ENCODE data around the gene PUS3.
A peak's percentile ranks its signal among the peaks of the same experiment; 100 is the strongest.
"Not testable (repeated sequence)": the region's sequence is repeated elsewhere in the genome, so short reads cannot be mapped to it uniquely, and the experiment has no call there.

PUS3 gene

DNA sequence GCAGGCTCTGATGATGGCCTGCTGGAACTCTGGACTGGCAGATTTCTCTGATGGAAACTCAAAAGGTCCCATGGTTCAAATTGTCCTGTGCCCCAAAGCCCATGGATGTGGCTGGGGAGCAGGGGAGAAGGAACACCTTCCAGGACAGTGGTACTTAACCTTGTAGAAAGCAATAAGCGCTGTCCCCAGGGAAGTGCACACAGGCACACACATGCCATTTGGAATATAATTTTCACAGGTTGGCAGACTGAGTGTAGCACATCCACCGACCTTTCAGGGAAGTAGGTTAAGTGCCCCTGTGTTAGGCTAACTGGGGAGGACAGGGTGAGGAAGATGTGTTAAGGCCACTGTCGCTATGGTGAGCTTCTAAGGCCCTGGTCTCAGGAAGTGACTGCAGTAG, 19.1 kb upstream of the PUS3 start:
- no peaks in the 10 kb centered on the region for H3K4me1 Mint-ChIP-seq
- H3K27ac Mint-ChIP-seq (ENCODE audit: low read depth), result no peak overlapping the region
- DNase-seq (ENCODE audit: low spot score in 2 of 2), result no peak
- no peaks in the 10 kb centered on the region for H3K36me3 Mint-ChIP-seq (ENCODE audit: insufficient read depth)
- H3K9me3 Mint-ChIP-seq, result no peaks in the 10 kb centered on the region
- H3K4me3 Mint-ChIP-seq, result no peak overlapping the region
- ATAC-seq (replicated peaks; ENCODE audit: extremely low read depth, poor library complexity, severe bottlenecking), result no peak
- H3K27me3 Mint-ChIP-seq, result peaks cover 67% of the 10 kb centered on the region

DNA sequence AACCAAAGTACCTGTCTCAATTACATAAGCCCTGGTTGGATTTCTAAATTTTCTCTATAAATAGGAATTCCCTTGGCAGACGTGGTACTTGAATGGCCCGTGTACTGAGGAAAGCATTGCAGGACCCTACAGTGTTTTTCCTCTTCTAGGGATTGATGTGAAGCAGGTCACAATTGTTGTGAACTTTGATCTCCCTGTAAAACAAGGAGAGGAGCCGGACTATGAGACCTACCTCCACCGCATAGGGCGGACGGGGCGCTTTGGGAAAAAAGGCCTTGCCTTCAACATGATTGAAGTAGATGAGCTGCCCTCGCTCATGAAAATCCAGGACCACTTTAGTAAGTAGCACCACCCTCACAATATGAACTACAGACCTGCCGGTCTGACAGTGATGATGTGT, 18.0 kb upstream of the PUS3 start:
- no peak overlapping the region for H3K27ac Mint-ChIP-seq (ENCODE audit: low read depth)
- no peak overlapping the region for H3K4me3 Mint-ChIP-seq
- peaks cover 67% of the 10 kb centered on the region for H3K27me3 Mint-ChIP-seq
- no peak for DNase-seq (ENCODE audit: low spot score in 2 of 2)
- no peak for ATAC-seq (replicated peaks; ENCODE audit: extremely low read depth, poor library complexity, severe bottlenecking)
- H3K9me3 Mint-ChIP-seq, result no peaks in the 10 kb centered on the region
- H3K4me1 Mint-ChIP-seq, result no peaks in the 10 kb centered on the region
- H3K36me3 Mint-ChIP-seq (ENCODE audit: insufficient read depth), result no peaks in the 10 kb centered on the region

DNA sequence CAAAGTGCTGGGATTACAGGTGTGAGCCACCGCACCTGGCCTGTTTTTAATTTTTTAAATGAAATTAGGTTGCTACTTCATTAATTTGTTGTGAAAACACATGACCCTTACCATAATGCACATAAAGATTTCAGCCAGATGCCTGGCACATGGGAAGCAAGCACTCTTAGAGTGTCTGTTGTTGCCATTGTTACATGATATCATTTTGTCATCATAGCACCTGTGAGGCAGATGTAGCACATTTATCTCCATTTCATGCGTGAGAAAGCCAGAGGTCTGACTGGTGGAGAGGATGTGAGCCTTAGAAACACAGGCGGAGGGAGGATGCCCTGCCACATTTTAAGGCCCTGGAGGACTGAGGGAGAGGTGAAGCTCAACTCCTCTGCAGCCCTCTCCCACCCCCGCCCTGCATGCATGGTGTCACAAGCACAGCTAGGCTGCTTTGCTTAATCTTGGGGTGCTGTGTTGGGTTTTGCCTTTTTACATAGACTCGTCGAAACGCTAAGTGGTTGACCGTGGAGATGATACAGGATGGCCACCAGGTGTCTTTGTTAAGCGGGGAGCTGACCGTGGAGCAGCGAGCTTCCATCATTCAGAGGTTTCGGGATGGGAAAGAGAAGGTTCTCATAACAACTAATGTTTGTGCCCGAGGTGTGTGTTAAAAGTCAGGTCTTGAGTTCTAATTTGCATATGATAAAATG, 15.3 kb upstream of the PUS3 start:
- DNase-seq (ENCODE audit: low spot score in 2 of 2), result no peak
- no peak for ATAC-seq (replicated peaks; ENCODE audit: extremely low read depth, poor library complexity, severe bottlenecking)
- peaks cover 56% of the 10 kb centered on the region for H3K27me3 Mint-ChIP-seq
- H3K36me3 Mint-ChIP-seq (ENCODE audit: insufficient read depth), result no peaks in the 10 kb centered on the region
- H3K9me3 Mint-ChIP-seq, result no peaks in the 10 kb centered on the region
- H3K4me3 Mint-ChIP-seq, result no peak overlapping the region
- H3K4me1 Mint-ChIP-seq, result no peaks in the 10 kb centered on the region
- H3K27ac Mint-ChIP-seq (ENCODE audit: low read depth), result no peak overlapping the region

DNA sequence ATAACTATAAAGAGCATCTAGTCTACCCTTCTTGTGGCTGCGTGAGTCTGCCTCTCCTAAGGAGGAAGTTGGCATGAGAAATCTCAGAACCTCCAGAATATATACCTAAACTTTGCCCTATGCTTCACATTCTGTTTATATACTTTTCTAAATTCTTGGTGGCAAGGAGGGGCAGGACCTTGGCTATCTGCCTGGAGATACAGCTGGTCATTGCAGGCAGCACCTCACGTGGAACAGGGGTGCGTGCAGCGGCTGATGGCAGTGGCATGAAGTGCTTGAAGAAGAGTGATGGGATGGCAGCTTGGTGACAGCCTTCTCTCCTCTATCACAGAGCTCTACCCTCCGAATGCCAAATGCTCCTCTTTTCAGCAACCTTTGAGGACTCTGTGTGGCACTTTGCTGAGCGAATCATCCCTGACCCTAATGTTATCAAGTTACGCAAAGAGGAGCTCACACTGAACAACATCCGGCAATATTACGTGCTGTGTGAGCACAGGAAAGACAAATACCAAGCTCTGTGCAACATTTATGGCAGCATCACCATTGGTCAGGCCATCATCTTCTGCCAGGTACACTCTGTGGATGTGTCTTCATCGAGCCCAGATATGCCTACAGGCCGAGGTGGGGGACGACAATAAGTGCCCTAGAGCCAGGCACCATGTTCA, 13.8 kb upstream of the PUS3 start:
- Mint-ChIP-seq H3K36me3 (ENCODE audit: insufficient read depth) (no peaks in the 10 kb centered on the region), H3K4me3 (no peak overlapping the region), H3K9me3 (no peaks in the 10 kb centered on the region), H3K27ac (ENCODE audit: low read depth) (no peak overlapping the region), H3K27me3 (peaks cover 64% of the 10 kb centered on the region), H3K4me1 (no peaks in the 10 kb centered on the region)
- ATAC-seq (replicated peaks; ENCODE audit: extremely low read depth, poor library complexity, severe bottlenecking) (no peak), DNase-seq (ENCODE audit: low spot score in 2 of 2) (no peak)

DNA sequence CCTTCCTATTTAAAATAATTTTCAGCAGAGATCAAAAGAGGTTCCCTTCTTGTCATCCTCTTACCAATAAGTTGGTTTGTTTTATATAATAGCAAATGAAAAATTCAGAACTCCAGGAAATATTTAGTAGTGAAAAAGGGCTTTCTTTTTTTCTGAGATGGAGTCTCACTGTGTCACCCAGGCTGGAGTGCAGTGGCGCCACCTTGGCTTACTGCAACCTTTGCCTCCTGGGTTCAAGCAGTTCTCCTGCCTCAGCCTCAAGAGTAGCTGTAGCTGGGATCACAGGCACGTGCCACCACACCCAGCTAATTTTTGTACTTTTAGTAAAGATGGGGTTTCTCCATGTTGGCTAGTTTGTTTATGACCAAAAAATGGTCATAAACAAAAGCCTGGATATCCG, 11.6 kb upstream of the PUS3 start:
- not testable (repeated sequence) for H3K9me3 Mint-ChIP-seq; H3K27ac Mint-ChIP-seq (ENCODE audit: low read depth); H3K4me1 Mint-ChIP-seq; H3K36me3 Mint-ChIP-seq (ENCODE audit: insufficient read depth); DNase-seq (ENCODE audit: low spot score in 2 of 2); H3K4me3 Mint-ChIP-seq; ATAC-seq (replicated peaks; ENCODE audit: extremely low read depth, poor library complexity, severe bottlenecking)
- H3K27me3 Mint-ChIP-seq, result peaks cover 69% of the 10 kb centered on the region

DNA sequence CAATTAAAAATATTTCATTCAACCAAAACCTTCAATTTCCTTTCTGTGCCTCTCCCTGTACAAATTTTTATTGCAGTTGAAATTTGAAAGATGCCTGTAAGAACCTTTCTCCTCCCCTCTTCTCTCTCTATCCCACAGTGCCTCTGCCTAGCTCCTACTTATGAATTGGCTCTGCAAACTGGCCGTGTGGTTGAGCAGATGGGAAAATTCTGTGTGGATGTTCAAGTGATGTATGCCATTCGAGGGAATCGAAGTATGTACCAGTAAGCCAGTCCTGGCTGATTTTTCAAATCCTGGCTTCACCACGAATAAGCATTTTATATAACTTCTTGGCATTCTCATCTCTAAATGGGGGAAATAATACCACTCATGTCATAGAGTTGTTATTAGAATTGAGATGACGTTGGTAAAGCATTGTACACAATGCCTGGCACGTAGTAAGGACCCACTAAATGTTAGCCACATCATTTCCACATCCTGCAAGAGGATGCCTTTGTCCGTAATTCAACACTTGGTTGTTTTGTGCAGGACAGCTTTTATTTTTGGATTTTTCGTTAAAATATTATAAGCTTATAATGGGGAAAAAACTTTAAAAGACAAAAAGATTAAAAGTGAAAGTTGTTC, 7.3 kb upstream of the PUS3 start:
- Mint-ChIP-seq H3K36me3 (ENCODE audit: insufficient read depth) (peaks cover 2% of the 10 kb centered on the region), H3K4me1 (no peaks in the 10 kb centered on the region), H3K9me3 (no peaks in the 10 kb centered on the region), H3K27me3 (peaks cover 42% of the 10 kb centered on the region), H3K27ac (ENCODE audit: low read depth) (no peak overlapping the region), H3K4me3 (no peak overlapping the region)
- ATAC-seq (replicated peaks; ENCODE audit: extremely low read depth, poor library complexity, severe bottlenecking), result no peak
- no peak for DNase-seq (ENCODE audit: low spot score in 2 of 2)

DNA sequence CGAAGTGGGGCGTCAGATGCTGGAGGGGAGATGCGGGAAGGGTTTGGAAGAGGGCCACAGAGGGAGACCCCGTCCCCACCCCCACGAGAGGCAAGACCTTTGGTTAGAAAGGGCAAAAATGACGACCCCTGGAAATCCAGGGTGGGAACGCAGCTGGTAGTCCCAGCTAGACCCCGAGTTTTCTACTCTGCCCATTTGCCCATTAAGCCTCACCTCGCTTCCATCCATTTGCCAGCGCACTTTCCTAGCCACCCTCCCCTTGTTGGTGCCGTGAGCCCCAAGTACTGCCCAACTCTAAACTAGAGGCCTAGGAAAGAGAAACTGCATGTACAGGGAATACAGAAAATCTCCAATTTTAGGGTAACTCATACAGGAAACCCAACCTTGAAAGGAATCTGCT, 1.7 kb upstream of the PUS3 start:
- H3K4me1 Mint-ChIP-seq, result peaks cover 24% of the 10 kb centered on the region
- DNase-seq (ENCODE audit: low spot score in 2 of 2) (no peak), ATAC-seq (replicated peaks; ENCODE audit: extremely low read depth, poor library complexity, severe bottlenecking) (no peak)
- H3K9me3 Mint-ChIP-seq, result no peaks in the 10 kb centered on the region
- H3K27me3 Mint-ChIP-seq, result peaks cover 34% of the 10 kb centered on the region
- H3K27ac Mint-ChIP-seq (ENCODE audit: low read depth), result no peak overlapping the region
- peak overlapping the region; percentile 94 for H3K4me3 Mint-ChIP-seq
- peaks cover 11% of the 10 kb centered on the region for H3K36me3 Mint-ChIP-seq (ENCODE audit: insufficient read depth)

DNA sequence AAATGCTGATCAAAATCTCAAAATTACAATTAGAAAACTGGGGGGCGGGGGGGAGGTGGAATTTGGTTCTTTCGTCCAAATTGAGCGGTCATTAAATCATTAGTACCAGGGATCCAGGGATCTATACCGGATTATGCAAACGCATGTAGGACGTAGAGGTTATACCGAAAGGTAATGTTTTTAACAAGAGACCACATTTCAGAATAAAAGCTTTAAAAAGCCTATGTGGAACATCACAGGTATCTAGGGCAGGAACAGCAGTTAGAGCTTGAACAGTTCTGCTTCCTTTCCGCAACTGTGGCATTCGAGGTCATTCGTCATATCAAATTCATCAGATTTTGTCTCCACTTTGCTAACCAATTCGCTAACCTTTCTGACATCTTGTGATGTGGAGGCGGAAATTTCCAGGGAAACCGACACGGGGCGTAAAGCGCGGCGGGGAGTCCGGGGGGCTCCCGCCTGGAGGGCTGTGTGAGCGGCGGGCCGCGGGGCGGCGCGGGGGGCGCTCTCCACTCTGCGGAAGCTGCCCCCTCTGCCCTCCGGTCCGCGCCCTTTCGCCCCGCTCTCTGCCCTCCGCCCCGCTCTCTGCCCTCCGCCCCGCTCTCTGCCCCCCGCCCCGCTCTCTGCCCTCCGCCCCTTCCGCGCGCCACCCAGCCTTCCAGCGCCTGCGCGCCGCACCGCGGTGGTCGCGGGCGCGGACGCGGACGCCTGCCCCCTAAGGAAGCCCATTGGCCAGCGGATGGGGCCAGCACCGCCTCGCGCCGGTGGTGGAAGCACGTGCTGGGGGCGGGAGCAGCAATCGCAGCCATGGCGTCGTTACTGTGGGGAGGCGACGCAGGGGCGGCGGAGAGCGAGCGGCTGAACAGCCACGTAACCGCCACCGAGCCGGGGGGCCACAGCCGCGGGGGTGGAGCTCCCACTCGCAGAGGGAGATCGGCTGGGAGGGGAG, 979 bp upstream of the PUS3 start, which contains the start of gene DDX25:
Gene DDX25, plus strand, starts transcription at position 798 of the 949 bp plus-strand sequence. Its CDS starts 10 bp downstream, at position 808.
- DNase-seq (ENCODE audit: low spot score in 2 of 2), result no peak
- Mint-ChIP-seq H3K27me3 (peaks cover 32% of the 10 kb centered on the region), H3K27ac (ENCODE audit: low read depth) (peak within 1 kb of the TSS; percentile 86), H3K4me3 (peak within 1 kb of the TSS; percentile 94), H3K36me3 (ENCODE audit: insufficient read depth) (peaks cover 15% of the 10 kb centered on the region), H3K4me1 (peaks cover 24% of the 10 kb centered on the region), H3K9me3 (no peaks in the 10 kb centered on the region)
- ATAC-seq (replicated peaks; ENCODE audit: extremely low read depth, poor library complexity, severe bottlenecking), result peak; percentile 25

DNA sequence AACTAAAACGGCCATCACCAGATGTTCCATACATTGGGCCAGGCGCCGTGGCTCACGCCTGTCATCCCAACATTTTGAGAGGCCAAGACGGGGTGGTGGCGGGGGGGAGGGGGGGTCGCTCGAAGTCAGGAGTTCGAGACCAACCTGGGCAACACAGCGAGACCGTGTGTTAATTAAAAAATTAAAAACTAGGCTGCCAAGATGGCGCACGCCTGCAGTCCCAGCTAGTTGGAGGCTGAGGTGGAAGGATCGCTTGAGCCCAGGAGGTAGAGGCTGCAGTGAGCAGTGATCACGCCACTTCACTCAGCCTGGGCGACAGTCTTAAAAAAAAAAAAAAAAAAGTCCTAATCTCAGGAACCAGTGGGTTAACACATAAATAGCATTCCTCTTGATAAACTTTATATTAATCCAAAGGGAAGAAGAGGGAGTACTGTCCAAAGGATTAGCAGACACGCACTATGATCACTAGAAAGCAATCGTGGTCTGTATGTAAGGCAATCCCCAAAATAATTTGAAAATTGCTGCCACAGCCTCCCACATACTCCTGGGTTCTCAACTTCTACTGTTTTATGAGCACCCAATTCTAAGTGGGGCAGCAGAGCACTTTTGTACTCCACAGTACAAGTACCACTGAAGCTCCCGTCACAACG, 604 bp downstream of the PUS3 start:
- DNase-seq (ENCODE audit: low spot score in 2 of 2), result no peak
- Mint-ChIP-seq H3K4me1 (peaks cover 24% of the 10 kb centered on the region), H3K27me3 (peaks cover 32% of the 10 kb centered on the region), H3K36me3 (ENCODE audit: insufficient read depth) (peaks cover 17% of the 10 kb centered on the region), H3K27ac (ENCODE audit: low read depth) (peak overlapping the region; percentile 86), H3K4me3 (peak overlapping the region; percentile 94), H3K9me3 (no peaks in the 10 kb centered on the region)
- ATAC-seq (replicated peaks; ENCODE audit: extremely low read depth, poor library complexity, severe bottlenecking), result no peak

DNA sequence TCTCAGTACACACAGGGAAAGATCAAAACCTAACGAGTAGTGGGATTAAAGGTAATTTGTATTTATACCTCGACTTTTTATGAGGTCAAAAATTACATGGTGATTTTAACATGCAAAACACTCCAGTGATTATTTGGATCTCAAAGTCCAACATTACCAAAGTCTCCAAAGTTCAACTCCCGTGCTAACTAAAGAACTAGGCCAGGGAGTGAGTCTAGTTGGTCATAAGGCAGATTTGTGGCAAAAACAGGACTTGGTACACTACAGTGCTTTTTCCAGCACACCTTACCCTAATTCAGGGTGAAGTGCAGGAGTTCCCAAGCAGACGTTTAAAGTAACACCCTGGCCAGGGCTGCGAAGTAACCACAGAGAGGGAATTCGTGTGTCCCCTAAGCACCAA, 1.1 kb downstream of the PUS3 start:
- Mint-ChIP-seq H3K4me3 (peak overlapping the region; percentile 94), H3K27ac (ENCODE audit: low read depth) (no peak overlapping the region), H3K4me1 (peaks cover 24% of the 10 kb centered on the region), H3K27me3 (peaks cover 32% of the 10 kb centered on the region), H3K9me3 (no peaks in the 10 kb centered on the region), H3K36me3 (ENCODE audit: insufficient read depth) (peaks cover 17% of the 10 kb centered on the region)
- DNase-seq (ENCODE audit: low spot score in 2 of 2) (no peak), ATAC-seq (replicated peaks; ENCODE audit: extremely low read depth, poor library complexity, severe bottlenecking) (no peak)

DNA sequence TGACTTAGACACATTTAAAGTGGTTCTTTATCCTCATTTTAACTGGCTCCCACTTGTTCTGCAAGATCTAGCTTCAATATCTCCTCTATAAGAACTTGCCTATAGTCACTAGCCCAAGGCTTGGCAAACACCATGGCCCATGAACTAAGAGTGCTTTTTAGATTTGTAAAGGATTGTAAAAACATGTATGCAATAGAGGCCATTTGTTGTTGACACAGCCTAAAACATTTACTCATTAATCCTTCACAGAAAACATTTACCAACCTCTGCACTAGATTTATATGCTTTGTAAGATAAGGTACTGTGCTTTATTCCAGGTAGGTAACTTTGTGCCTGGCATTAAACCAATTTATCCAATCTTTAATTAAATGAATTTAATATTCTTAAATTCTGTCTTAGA, 10.0 kb downstream of the PUS3 start:
- H3K4me3 Mint-ChIP-seq, result no peak overlapping the region
- ATAC-seq (replicated peaks; ENCODE audit: extremely low read depth, poor library complexity, severe bottlenecking), result no peak
- H3K27ac Mint-ChIP-seq (ENCODE audit: low read depth), result no peak overlapping the region
- peaks cover 21% of the 10 kb centered on the region for H3K4me1 Mint-ChIP-seq
- H3K27me3 Mint-ChIP-seq, result no peaks in the 10 kb centered on the region
- no peak for DNase-seq (ENCODE audit: low spot score in 2 of 2)
- peaks cover 19% of the 10 kb centered on the region for H3K36me3 Mint-ChIP-seq (ENCODE audit: insufficient read depth)
- no peaks in the 10 kb centered on the region for H3K9me3 Mint-ChIP-seq

DNA sequence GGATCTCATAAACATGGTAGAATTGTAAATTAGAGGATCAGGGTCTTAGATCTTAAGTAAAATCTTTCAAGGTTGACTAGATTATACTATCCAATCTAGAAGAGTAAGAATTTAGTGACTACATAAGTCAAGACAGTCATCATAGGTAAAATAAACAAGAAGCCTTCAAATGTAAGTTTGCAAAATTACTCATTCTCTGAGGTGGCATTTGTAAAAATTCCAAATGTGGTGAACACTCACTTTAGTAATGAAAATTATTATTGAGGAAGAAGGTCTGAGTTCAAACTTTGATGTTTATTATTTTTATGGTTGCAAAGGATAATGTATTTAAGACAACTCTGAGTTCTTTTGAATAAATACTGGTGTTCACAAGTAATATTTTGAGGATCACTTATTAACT, 10.9 kb downstream of the PUS3 start:
- Mint-ChIP-seq H3K27me3 (no peaks in the 10 kb centered on the region), H3K36me3 (ENCODE audit: insufficient read depth) (peaks cover 26% of the 10 kb centered on the region), H3K4me1 (peaks cover 27% of the 10 kb centered on the region), H3K9me3 (no peaks in the 10 kb centered on the region), H3K4me3 (no peak overlapping the region), H3K27ac (ENCODE audit: low read depth) (no peak overlapping the region)
- no peak for ATAC-seq (replicated peaks; ENCODE audit: extremely low read depth, poor library complexity, severe bottlenecking)
- DNase-seq (ENCODE audit: low spot score in 2 of 2), result no peak

Data from central memory CD8-positive, alpha-beta T cell (primary cell).